NT2/D1 (cell line): ENCODE results near the gene GOLGA6C.

Source experiments
- YY1 ChIP-seq: IDR thresholded peaks from 2 replicates; pipeline ENCODE4 v1.6.1; 2011; ENCODE audit not compliant: insufficient read length, insufficient read depth
- ZNF274 ChIP-seq: IDR thresholded peaks from 2 replicates; pipeline ENCODE4 v1.6.1; 2011; ENCODE audit warnings: mild to moderate bottlenecking, low read depth, low read length

GRCh38 chr15:75231836-75232235 is 26.3 kb upstream of the GOLGA6C start:
- TF ChIP-seq ZNF274: no peak
- TF ChIP-seq YY1: no peak
